ENCODE measurements around the gene SF3B1.
"Not testable (repeated sequence)": the region's sequence is repeated elsewhere in the genome, so short reads cannot be mapped to it uniquely, and the experiment has no call there.

SF3B1 gene

GRCh38 chr2:197434541-197435513 is at the start of gene SF3B1:
Gene SF3B1, minus strand, starts transcription at chr2:197435028. Its CDS starts 29 bp downstream, at chr2:197434999.
- peak; percentile 94 for DNase-seq (ENCODE audit: low read depth)

DNA sequence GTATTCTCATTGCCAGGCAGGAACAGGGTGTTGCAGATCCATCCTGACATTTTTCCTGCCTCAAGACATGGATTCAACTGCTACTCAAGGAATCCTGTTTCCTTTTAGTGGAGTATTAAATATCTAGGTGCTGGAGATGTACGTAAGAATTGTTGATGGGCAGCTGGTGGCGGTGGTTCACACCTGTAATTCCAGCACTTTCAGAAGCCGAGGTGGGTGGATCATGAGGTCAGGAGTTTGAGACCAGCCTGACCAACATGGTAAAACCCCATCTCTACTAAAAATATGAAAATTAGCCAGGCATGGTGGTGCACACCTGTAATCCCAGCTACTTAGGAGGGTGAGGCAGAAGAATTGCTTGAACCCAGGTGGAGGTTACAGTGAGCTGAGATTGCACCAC is 49.4 kb upstream of the SF3B1 start:
- not testable (repeated sequence) for DNase-seq (ENCODE audit: low read depth)

- no peak for DNase-seq (ENCODE audit: low read depth)
Observed at GRCh38 chr2:197480165-197481036, 45.6 kb upstream of the SF3B1 start.

DNA sequence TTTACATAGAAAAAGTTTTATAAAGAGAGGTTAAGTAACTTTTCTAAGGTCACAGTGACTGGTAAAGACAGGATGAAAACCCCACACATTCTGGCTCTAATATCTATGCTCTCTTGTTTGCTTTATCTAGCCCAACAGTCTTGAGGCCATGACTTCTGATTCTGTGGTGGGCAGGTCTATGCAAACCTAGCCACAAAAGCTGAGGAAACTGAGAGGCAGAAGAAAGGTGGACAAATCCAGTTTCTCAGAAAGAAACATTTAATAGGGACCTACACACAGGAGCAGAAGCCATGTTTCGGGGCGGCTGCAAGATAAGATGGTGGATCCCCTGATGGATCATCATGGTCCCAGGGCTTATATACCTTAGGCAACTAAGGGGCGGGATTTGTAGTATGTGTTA is 43.0 kb upstream of the SF3B1 start:
- DNase-seq (ENCODE audit: low read depth): no peak

DNA sequence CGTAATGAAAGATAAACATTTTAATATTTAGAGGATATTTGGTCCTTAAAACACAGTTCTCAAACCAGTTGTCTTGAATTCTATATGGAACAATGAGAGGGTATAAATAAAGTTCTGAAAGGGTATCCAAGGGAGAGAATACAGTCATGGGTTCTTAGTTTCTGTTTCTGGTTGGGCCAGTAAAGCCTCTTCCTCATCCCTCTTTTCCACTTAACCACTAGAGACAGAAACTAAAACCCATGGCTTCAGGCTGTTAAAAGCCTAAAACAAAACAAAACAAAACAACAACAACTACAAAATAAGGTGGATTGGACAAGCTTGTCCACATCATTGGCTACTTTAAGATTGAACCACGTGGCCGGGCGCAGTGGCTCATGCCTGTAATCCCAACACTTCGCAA is 37.3 kb upstream of the SF3B1 start:
- DNase-seq (ENCODE audit: low read depth): no peak

- DNase-seq (ENCODE audit: low read depth): no peak
Observed at GRCh38 chr2:197464175-197464574, 29.3 kb upstream of the SF3B1 start.

GRCh38 chr2:197461057-197461456 is 26.2 kb upstream of the SF3B1 start:
- no peak for DNase-seq (ENCODE audit: low read depth)

- no peak for DNase-seq (ENCODE audit: low read depth)
Observed at GRCh38 chr2:197460649-197461048, 25.8 kb upstream of the SF3B1 start.

DNA sequence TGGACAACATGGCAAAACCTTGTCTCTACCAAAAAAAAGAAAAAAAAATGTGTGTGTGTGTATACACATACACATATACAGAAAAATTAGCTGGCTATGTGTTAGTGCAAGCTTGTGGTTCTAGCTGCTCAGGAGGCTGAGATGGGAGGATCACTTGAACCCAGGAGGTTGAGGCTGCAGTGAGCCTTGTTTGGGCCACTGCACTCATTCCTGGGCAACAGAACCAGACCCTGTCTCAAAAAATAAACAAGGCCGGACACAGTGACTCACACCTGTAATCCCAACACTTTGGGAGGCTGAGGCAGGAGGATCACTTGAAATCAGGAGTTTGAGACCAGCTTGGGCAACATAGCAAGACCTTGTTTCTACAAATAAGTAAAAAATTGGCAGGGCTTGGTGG is 20.6 kb upstream of the SF3B1 start:
- no peak for DNase-seq (ENCODE audit: low read depth)

DNA sequence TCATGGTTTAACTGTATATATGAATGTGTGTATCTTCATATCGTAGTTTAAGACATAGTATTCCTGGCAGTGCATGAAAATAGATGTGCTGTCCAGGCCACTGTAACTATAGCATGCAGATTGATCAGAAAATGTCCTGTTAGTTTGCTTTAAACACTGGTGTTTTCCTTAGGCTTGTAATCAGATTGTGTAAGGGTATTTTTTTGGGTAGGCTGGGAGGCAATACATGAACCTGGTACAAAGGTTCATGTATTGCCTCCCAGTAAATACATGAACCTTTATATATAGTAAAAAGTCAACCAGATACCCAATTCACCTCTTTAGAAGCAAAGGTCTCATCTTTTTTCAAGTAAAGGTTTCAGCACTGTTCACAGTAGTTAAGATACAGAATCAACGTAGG is 20.1 kb upstream of the SF3B1 start:
- no peak for DNase-seq (ENCODE audit: low read depth)

DNA sequence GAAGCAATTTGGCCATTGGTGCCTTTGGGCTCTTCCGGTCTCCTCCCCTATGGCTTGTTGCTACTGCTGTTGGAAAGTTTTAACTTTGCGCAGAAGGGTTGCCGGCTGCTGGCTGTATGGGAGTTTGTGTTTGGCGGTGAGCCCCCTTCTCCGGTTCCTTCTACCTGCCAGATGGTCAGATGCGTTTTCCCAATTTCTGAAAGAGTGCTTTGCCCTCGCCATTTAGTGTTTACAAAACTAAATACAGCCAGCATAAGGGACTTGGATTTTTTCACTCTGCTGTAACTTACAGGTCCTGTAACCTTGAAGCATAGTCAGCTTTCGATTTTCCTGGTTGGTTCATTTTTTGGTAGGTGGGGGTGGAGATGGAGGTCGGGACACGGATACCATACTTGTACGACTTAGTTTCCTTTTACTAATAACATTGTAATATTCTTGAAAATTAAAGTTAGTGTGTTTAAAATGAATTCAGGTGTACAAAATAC is 19.1 kb upstream of the SF3B1 start:
- DNase-seq (ENCODE audit: low read depth): no peak

GRCh38 chr2:197453123-197453913 is 18.5 kb upstream of the SF3B1 start, which contains the start of gene COQ10B:
Gene COQ10B, plus strand, starts transcription at chr2:197453552. Its CDS starts 9 bp downstream, at chr2:197453561.
- peak; percentile 98 for DNase-seq (ENCODE audit: low read depth)

GRCh38 chr2:197452754-197453122 is 17.9 kb upstream of the SF3B1 start:
- no peak for DNase-seq (ENCODE audit: low read depth)

DNA sequence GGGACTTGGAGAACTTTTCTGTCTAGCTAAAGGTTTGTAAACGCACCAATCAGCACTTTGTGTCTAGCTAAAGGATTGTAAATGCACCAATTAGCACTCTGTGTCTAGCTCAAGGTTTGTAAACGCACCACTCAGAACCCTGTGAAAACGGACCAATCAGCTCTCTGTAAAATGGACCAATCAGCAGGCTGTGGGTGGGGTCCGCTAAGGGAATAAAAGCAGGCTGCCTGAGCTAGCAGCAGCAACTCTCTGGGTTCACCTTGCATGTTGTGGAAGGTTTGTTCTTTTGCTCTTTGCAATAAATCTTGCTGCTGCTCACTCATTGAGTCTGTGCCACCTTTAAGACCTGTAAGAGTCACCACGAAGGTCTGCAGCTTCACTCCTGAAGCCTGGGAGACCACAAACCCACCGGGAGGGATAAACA is 16.1 kb upstream of the SF3B1 start:
- DNase-seq (ENCODE audit: low read depth): not testable (repeated sequence)

GRCh38 chr2:197450465-197450864 is 15.6 kb upstream of the SF3B1 start:
- no peak for DNase-seq (ENCODE audit: low read depth)

GRCh38 chr2:197446844-197447243 is 12.0 kb upstream of the SF3B1 start:
- no peak for DNase-seq (ENCODE audit: low read depth)

GRCh38 chr2:197445746-197446145 is 10.9 kb upstream of the SF3B1 start:
- DNase-seq (ENCODE audit: low read depth): no peak

DNA sequence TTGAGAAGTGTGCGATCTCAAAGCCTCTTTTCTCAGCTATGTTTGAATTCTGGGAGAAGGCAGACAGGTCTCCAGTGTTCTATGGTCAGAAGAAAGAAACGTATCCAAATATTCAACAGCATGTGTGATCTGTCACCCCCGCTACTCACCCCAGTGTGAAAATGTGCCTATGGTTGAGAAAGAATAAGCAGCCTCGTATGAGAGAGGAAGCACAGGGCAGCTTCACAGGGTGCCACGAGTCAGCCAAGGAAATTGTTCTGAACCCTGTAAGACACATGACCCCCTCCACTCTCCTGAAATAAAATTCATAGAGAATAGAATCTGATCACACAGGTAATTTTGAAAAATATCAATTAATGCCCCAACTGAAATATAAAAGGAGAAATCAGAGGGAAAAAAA is 8.0 kb upstream of the SF3B1 start:
- no peak for DNase-seq (ENCODE audit: low read depth)

GRCh38 chr2:197437380-197437779 is 2.6 kb upstream of the SF3B1 start:
- DNase-seq (ENCODE audit: low read depth): no peak

DNA sequence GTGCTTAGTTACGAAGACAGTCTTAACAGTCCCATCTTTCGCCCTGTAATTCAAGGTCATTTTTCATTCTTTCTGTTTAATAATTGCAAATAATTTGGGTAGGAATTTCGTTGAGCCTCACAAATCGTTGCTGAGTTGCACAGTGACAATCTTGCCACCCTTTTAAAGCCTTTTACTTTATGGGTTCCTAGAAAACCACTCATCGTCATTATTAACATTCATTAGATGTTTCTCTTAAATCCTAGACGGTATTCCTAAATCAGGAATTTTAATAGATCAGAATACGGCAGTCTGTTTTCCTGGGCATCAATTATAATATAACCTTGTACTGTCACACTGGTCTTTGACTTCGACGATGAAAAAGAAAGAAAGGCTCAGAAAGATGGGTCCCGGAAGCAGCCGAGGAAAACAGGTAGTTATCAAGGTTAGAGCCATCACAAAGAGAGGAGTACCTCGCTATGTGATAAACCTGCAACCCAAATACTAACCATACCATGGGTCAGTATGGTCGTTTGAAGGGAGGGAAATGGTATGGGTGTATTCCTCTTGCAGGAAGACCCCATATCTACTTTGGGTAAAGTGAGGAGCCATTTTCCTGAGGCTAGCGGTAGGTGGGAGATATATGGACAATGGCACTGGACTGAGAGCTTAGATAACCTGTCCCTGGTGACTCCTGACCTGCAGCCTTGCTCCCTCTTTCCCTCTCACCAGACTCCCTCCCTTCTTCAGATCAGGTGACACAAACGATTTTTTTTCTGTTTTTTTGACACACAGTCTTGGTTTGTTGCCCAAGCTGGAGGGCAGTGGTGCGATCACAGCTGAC is 981 bp upstream of the SF3B1 start:
- no peak for DNase-seq (ENCODE audit: low read depth)
